GM19395 (cell line): Measurements from ENCODE around the gene PRR4.

ENCODE experiments used
- ATAC-seq: cut with Tn5 transposase; IDR thresholded peaks from one replicate; pipeline ENCODE4 v1.9.1; 2021; ENCODE audit warnings: mild to moderate bottlenecking, moderate library complexity; ENCODE audit not compliant: unreplicated experiment

PRR4 gene

GRCh38 chr12:10802587-10802986 is 46.7 kb downstream of the PRR4 start, which contains the start of gene TAS2R7:
TSS of gene TAS2R7 (minus strand) at chr12:10802627. CDS start at chr12:10802570, 57 bp downstream.
- ATAC-seq = no peak

DNA sequence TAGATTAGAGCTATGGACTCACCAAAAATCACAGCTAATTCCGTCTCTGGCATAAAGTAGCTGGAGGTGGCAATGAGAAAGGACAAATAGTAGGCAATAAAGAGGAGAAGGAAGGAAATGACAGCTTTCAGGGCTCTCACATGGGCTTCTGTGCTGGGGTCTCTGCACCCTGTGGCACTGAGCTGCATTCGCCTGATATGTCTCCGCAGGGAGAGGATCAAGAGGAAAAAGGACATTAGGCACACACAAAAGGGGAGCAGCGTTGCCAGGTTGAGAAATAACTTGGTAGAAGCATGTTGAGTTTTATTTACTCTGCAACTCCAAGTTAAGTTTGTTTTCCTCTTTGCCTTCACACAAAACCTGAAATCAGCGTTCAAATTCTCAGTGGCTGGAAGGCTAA is 47.5 kb downstream of the PRR4 start:
- ATAC-seq = no peak
